HEK293T (cell line): ENCODE measurements around the gene PROS1.
"Not testable (repeated sequence)": the region's sequence is repeated elsewhere in the genome, so short reads cannot be mapped to it uniquely, and the experiment has no call there.

Source experiments
- CTCF ChIA-PET: fragments of 350-600 bp; formaldehyde crosslinking; extraction: SDS; loops from one replicate; lab custom pipeline; 2021; ENCODE audit warnings: antibody characterized with exemption, inconsistent platforms; lab: Yijun Ruan, JAX
- POLR2A ChIA-PET: fragments of 350-600 bp; formaldehyde crosslinking; extraction: SDS; loops from one replicate; lab custom pipeline; 2020; ENCODE audit warnings: antibody characterized with exemption, inconsistent platforms; lab: Yijun Ruan, JAX
- DNase-seq: peaks from one replicate; pipeline ENCODE4 v3.0.0; 2012; ENCODE audit warnings: mixed read lengths; ENCODE audit errors: extremely low spot score
- ARNT ChIP-seq: fragments of 450-650 bp; IDR thresholded peaks from 2 replicates; pipeline ENCODE4 v1.6.1; 2017; ENCODE audit warnings: mild to moderate bottlenecking
- BHLHE40 ChIP-seq: fragments of 450-650 bp; IDR thresholded peaks from 2 replicates; pipeline ENCODE4 v1.6.1; 2016; ENCODE audit warnings: mild to moderate bottlenecking, moderate library complexity, borderline replicate concordance
- CTBP1 ChIP-seq: fragments of 450-650 bp; IDR thresholded peaks from 2 replicates; pipeline ENCODE4 v1.6.1; 2016; ENCODE audit warnings: borderline replicate concordance
- ELF4 ChIP-seq: fragments of 450-650 bp; IDR thresholded peaks from 2 replicates; pipeline ENCODE4 v1.6.1; 2017; ENCODE audit warnings: antibody characterized with exemption
- FOXA1 ChIP-seq: fragments of 450-650 bp; IDR thresholded peaks from 2 replicates; pipeline ENCODE4 v1.6.1; 2016; ENCODE audit warnings: mild to moderate bottlenecking
- FOXK2 ChIP-seq: fragments of 450-650 bp; IDR thresholded peaks from 2 replicates; pipeline ENCODE4 v1.6.1; 2016; ENCODE audit warnings: mild to moderate bottlenecking
- FOXM1 ChIP-seq: fragments of 450-650 bp; IDR thresholded peaks from 2 replicates; pipeline ENCODE4 v1.6.1; 2017; ENCODE audit warnings: mild to moderate bottlenecking, borderline replicate concordance
- HDGF ChIP-seq: fragments of 450-650 bp; IDR thresholded peaks from 2 replicates; pipeline ENCODE4 v1.6.1; 2017; ENCODE audit warnings: antibody characterized with exemption, borderline replicate concordance
- L3MBTL2 ChIP-seq: fragments of 450-650 bp; conservative IDR thresholded peaks from 2 replicates; pipeline ENCODE4 v1.6.1; 2016; ENCODE audit warnings: mild to moderate bottlenecking
- LEF1 ChIP-seq: fragments of 450-650 bp; IDR thresholded peaks from 2 replicates; pipeline ENCODE4 v1.6.1; 2017; ENCODE audit warnings: mild to moderate bottlenecking, borderline replicate concordance
- NFRKB ChIP-seq: fragments of 450-650 bp; IDR thresholded peaks from 2 replicates; pipeline ENCODE4 v1.6.1; 2016; ENCODE audit warnings: mild to moderate bottlenecking, moderate library complexity
- SP1 ChIP-seq: fragments of 450-650 bp; IDR thresholded peaks from 2 replicates; pipeline ENCODE4 v1.6.1; 2017
- SUZ12 ChIP-seq: fragments of 450-650 bp; IDR thresholded peaks from 2 replicates; pipeline ENCODE4 v1.6.1; 2016; ENCODE audit warnings: mild to moderate bottlenecking
- TARDBP ChIP-seq: fragments of 450-650 bp; IDR thresholded peaks from 2 replicates; pipeline ENCODE4 v1.6.1; 2016
- ZNF384 ChIP-seq: fragments of 450-650 bp; IDR thresholded peaks from 2 replicates; pipeline ENCODE4 v1.6.1; 2016
- TF ChIP-seq, protein P1 (sequence below): fragments of 450-650 bp; IDR thresholded peaks from 2 replicates; pipeline ENCODE4 v1.6.1; 2016

The PROS1 gene

DNA sequence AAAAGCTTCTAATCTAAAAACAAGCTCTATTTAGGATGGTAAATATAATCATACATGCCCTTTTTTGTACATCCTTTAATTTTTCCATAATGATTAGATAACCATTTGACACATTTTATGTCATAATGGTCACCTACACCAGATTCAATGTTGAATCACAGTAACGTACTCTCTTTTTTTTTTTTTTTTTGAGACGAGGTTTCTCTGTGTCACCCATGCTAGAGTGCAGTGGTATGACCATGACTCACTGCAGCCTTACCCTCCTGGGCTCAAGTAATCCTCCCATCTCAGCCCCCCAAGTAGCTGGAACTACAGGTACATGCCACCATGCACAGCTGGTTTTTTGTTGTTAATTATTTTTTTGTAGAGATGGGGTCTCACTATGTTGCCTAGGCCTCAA lies 49.2 kb downstream of the PROS1 start:
- CTCF ChIA-PET: no interaction called here
- POLR2A ChIA-PET: no interaction called here
- DNase-seq: no peak
- no peak for TF ChIP-seq HDGF
- TF ChIP-seq CTBP1: no peak
- no peak for TF ChIP-seq ZNF384
- TF ChIP-seq NFRKB: no peak
- TF ChIP-seq FOXK2: no peak
- no peak for TF ChIP-seq SUZ12
- TF ChIP-seq, protein P1, sequence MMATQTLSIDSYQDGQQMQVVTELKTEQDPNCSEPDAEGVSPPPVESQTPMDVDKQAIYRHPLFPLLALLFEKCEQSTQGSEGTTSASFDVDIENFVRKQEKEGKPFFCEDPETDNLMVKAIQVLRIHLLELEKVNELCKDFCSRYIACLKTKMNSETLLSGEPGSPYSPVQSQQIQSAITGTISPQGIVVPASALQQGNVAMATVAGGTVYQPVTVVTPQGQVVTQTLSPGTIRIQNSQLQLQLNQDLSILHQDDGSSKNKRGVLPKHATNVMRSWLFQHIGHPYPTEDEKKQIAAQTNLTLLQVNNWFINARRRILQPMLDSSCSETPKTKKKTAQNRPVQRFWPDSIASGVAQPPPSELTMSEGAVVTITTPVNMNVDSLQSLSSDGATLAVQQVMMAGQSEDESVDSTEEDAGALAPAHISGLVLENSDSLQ: no peak
- no peak for TF ChIP-seq ARNT
- no peak for TF ChIP-seq ELF4
- no peak for TF ChIP-seq FOXA1
- TF ChIP-seq SP1: no peak
- TF ChIP-seq FOXM1: no peak
- no peak for TF ChIP-seq TARDBP
- TF ChIP-seq L3MBTL2: no peak

DNA sequence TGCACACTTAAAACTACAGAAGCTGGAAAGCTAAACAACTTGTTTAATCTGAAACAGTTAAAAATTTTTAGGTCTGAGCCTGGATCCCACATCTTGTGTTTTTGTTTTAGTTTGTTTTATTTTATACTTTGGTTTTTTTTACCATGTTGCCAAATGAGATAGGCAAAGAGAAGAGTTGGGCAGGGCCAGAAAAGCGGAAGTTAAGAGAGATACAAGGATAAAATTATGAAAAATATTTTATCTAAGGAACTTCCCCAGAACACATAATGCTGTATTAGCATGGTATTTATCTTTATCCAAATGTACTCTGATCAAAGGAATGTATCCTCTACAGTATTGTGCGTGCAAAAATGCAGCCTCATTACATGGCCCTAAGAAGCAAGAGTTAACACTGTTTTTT lies 50.7 kb downstream of the PROS1 start:
- DNase-seq: no peak
- POLR2A ChIA-PET: no interaction called here
- TF ChIP-seq CTBP1 (no peak), LEF1 (no peak), ZNF384 (no peak), FOXK2 (no peak), FOXA1 (no peak), ELF4 (no peak), BHLHE40 (no peak), NFRKB (no peak), HDGF (no peak), SP1 (no peak), L3MBTL2 (no peak), TARDBP (no peak), ARNT (no peak)
- TF ChIP-seq, protein P1: no peak
- CTCF ChIA-PET: no interaction called here

DNA sequence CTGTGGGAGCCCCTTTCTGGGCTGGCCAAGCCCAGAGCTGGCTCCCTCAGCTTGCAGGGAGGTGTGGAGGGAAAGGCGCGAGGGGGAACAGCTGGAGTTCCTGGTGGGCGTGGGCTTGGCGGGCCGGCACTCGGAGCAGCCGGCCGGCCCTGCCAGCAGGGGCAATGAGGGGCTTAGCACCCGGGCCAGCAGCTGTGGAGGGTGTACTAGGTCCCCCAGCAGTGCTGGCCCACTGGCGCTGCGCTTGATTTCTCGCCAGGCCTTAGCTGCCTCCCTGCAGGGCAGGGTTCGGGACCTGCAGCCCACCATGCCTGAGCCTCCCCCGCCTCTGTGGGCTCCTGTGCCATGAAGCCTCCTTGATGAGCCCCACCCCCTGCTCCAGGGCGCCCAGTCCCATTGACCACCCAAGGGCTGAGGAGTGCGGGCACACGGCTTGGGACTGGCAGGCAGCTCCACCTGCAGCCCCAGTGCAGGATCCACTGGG lies 56.1 kb downstream of the PROS1 start:
- DNase-seq, CTCF ChIA-PET, POLR2A ChIA-PET: not testable (repeated sequence)

DNA sequence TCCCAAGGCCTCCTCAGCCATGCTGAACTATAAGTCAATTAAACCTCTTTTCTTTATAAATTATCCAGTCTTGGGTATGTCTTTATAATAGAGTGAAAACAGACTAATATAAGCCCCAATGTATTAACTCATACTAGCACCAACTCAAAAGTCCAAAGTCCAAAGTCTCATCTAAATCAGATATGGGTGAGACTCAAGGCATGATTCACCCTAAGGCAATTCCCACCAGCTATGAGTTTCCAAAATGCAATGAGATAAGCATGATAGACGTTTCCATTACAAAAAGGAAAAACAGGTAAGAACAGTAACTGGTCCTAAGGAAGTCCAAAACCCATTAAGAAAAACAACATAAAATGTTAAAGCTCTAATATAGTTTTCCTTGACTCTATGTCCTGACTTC lies 60.1 kb downstream of the PROS1 start:
- CTCF ChIA-PET, DNase-seq, POLR2A ChIA-PET: not testable (repeated sequence)

DNA sequence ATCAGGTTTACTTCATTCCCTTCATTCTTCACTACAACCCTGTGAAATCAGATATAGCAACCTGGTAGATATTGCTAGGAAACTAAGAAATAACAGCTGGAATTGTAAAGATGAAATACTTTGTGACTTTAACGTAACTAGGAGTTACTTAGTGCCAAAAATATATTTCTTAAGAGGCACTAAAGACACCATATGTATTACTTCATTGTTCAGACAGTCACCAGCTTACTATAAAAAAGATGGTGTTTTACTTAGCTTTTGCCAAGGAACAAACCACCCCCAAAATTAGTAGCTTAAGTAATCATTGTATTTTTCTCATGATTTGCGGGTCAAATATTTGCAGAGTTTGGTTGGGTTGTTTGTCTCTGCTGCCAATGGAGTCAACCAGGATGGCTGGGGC lies 62.5 kb downstream of the PROS1 start:
- ChIA-PET POLR2A (no interaction called here), CTCF (no interaction called here)
- no peak for DNase-seq
- no peak for TF ChIP-seq SP1
- TF ChIP-seq FOXK2: no peak
- TF ChIP-seq BHLHE40: no peak
- no peak for TF ChIP-seq FOXA1
- no peak for TF ChIP-seq SUZ12
- no peak for TF ChIP-seq FOXM1
- TF ChIP-seq ELF4: no peak
- TF ChIP-seq NFRKB: no peak
- TF ChIP-seq, protein P1: no peak
- TF ChIP-seq LEF1: no peak
- no peak for TF ChIP-seq L3MBTL2
- TF ChIP-seq ZNF384: no peak

DNA sequence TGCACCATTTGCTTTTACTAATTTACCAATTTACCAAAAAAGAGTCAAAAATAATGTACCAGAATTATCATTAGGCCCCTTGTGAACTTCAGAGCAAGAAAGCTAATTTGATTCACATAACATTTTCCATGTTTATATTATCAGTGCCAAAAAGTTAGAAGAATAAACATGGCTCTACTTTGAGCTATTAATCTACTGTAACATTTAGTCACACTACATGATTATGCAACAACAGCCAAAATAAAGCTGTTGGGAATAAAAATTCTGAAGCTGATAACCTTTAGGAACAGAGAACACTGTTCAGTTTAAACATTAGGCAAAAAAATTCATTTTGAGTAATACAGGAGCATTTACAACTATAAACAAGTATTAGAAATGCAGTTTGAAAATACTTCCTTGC lies 63.6 kb downstream of the PROS1 start:
- ChIA-PET CTCF (no interaction called here), POLR2A (no interaction called here)

DNA sequence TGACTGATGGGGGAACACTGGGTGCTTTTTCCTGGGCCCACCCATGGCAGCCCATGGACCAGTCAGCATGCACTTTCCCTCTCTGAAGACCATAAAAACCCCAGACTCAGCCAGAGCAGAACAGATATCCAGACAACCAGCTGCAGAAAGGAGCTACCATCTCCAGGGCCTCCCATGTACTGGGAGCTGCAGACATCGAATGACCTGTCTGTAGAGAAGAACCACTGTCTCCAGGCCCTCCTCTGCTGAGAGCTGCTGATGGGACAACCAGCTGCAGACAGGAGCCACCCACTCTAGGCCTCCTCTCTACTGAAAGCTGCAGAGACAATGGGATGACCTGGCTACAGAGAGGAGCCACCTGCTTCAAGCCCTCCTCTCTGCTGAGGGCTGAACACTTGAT lies 66.6 kb downstream of the PROS1 start:
- TF ChIP-seq SP1 (no peak), TARDBP (no peak), BHLHE40 (no peak), ZNF384 (no peak), NFRKB (no peak)
- TF ChIP-seq, protein P1: no peak
- DNase-seq: no peak
- POLR2A ChIA-PET: no interaction called here
- CTCF ChIA-PET: no interaction called here

More for the DNA sequence above, 63.6 kb downstream of the PROS1 start:
- no peak for DNase-seq
- no peak for TF ChIP-seq ELF4
- TF ChIP-seq SUZ12: no peak
- no peak for TF ChIP-seq FOXA1
- no peak for TF ChIP-seq CTBP1
- no peak for TF ChIP-seq LEF1
- no peak for TF ChIP-seq L3MBTL2
- no peak for TF ChIP-seq BHLHE40
- TF ChIP-seq FOXM1: no peak
- no peak for TF ChIP-seq HDGF
- TF ChIP-seq ZNF384: no peak
- TF ChIP-seq ARNT: no peak
- TF ChIP-seq NFRKB: no peak
